Measurements from ENCODE around the gene ZBTB34. TPM values are rescaled to one million over a fixed set of nuclear protein-coding genes. Genes with fewer than 3 reads are reported as not detected.

ZBTB34 gene
- total RNA-seq: 6.1 and 6.2 TPM in 2 replicates

DNA sequence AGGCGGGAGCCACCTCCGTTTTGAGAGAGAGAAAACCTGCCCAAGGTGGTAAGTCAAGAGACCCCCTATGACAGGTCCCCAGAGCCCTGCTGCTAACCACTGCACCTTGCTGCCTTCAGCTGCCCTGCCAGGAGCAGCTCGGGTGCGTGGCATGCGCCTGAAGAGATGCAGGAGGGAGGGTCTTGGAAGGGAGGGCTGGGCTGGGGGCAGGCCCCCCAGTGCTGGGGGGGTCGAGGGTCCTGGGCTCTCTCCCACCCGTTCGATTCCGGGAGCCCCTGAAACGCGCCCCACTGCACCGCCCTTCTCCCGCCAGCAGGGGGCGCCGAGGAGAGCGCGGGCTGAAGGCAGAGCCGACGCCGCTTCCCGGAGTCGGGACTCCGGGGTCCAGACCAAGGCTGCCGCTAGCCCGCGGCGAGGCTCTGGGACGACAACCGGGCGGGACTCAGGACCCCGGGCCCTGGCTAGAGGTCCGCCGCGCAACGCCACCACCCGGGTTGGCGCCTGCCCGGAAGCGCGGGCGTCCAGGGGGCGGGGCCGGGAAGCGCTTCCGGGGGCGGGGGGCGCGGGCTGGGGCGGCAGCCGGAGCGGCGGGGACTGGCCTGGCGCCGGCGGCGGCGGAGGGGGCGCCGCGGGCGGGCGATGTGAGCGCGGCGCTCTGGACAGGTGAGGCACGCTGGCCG is at the start of gene ZBTB34:
Gene ZBTB34 (plus strand): TSS at position 563 of the 680 bp plus-strand sequence. CDS start 18,761 bp downstream, outside the sequence.

DNA sequence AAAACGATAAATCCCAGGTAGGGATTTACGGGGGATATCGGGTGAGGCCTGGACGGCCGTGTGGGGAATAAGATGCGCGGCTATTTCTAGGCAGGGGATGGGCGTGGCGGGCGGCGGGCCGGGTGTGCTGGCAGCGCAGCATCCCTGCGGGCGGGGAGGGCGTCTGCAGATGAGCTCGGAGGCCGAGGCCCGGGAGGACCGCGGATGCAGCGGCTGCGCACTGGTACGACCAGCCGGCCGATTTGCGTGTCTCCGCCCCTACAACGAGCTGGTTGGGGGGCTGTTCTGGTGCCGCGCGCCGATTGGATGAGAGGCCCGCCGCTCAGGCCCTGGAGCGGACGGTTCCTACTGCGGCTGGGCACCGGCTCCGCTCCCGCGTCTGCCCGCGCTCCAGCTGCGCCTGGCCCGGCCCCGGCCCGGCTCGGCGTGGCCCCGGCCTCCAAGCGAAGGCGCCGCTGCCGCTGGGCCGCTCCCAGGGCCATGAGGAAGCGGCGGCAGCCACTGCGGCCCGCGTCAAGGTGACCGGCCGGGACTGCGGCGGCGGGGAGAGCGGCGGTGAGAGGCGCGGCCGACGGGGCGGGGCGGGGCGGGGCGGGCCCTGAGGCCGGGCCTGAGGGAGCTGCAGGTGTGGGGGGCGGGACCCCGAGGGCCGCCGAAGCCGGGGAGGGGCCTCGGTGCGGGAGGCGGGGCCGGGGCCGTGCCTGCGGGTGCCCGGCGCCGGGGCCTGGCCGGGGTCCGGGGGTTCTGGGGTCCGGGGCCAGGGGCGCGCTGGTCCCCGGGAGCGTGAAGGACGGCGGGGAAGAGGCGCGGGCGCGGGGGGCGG is 54.2 kb downstream of the ZBTB34 start, which contains the start of gene RALGPS1:
Gene RALGPS1 (plus strand): TSS at position 325 of the 823 bp plus-strand sequence. CDS start 47,508 bp downstream, outside the sequence.

Other genes starting within 250 kb of the ZBTB34 start
- gene LMX1B, start 246.7 kb upstream of the ZBTB34 start, total RNA-seq: not detected in 2 replicates
- 5.2 and 6.8 TPM in 2 replicates for gene ZBTB43, start 55.6 kb upstream of the ZBTB34 start, total RNA-seq
- gene RALGPS1, start 54.1 kb downstream of the ZBTB34 start, total RNA-seq: 0.65 and 0.72 TPM in 2 replicates

All from cardiac atrium fibroblast (primary cell).